NCI-H748 (cell line): ENCODE results near the gene SLC39A1.
"Not testable (repeated sequence)": the region's sequence is repeated elsewhere in the genome, so short reads cannot be mapped to it uniquely, and the experiment has no call there.

ENCODE experiments used
- DNase-seq: peaks from one replicate; lab custom pipeline; 2025; ENCODE audit not compliant: unreplicated experiment; lab: John Stamatoyannopoulos, UW

SLC39A1 gene

GRCh38 chr1:153963030-153963849, at the start of gene SLC39A1:
TSS of gene SLC39A1 (minus strand) at chr1:153963537. CDS start at chr1:153962715, 822 bp downstream.
- DNase-seq, result peak; percentile 98

- DNase-seq, result not testable (repeated sequence)
Observed at GRCh38 chr1:154012543-154012942, 49.2 kb upstream of the SLC39A1 start.

GRCh38 chr1:154012129-154012528, 48.8 kb upstream of the SLC39A1 start:
- no peak for DNase-seq

GRCh38 chr1:154006136-154006535, 42.8 kb upstream of the SLC39A1 start:
- no peak for DNase-seq

GRCh38 chr1:154000420-154000819, 37.1 kb upstream of the SLC39A1 start:
- no peak for DNase-seq

- DNase-seq, result not testable (repeated sequence)
Observed at GRCh38 chr1:153996882-153997281, 33.5 kb upstream of the SLC39A1 start.

- DNase-seq, result no peak
Observed at GRCh38 chr1:153995640-153996039, 32.3 kb upstream of the SLC39A1 start.

- no peak for DNase-seq
Observed at GRCh38 chr1:153995202-153995601, 31.9 kb upstream of the SLC39A1 start.

GRCh38 chr1:153991806-153992205, 28.5 kb upstream of the SLC39A1 start:
- no peak for DNase-seq

- DNase-seq, result no peak
Observed at GRCh38 chr1:153991151-153991630, 27.9 kb upstream of the SLC39A1 start.

GRCh38 chr1:153990468-153991150, 27.3 kb upstream of the SLC39A1 start, which contains the start of gene RPS27:
TSS of gene RPS27 (plus strand) at chr1:153990762. CDS start at chr1:153990797, 35 bp downstream.
- peak; percentile 98 for DNase-seq

GRCh38 chr1:153987621-153988020, 24.3 kb upstream of the SLC39A1 start:
- no peak for DNase-seq

- peak; percentile 85 for DNase-seq
Observed at GRCh38 chr1:153985941-153986761, 22.8 kb upstream of the SLC39A1 start, which contains the start of gene RAB13. TSS of gene RAB13 (minus strand) at chr1:153986339. CDS start at chr1:153986236, 103 bp downstream.

- DNase-seq, result no peak
Observed at GRCh38 chr1:153985341-153985912, 22.1 kb upstream of the SLC39A1 start.

GRCh38 chr1:153984123-153984894, 21.0 kb upstream of the SLC39A1 start:
- no peak for DNase-seq

- DNase-seq, result not testable (repeated sequence)
Observed at GRCh38 chr1:153981735-153982134, 18.4 kb upstream of the SLC39A1 start.

GRCh38 chr1:153979091-153979490, 15.8 kb upstream of the SLC39A1 start:
- not testable (repeated sequence) for DNase-seq

GRCh38 chr1:153978274-153978909, 15.1 kb upstream of the SLC39A1 start:
- no peak for DNase-seq
